Mucosa of rectum (tissue), 2 donors: Measurements from ENCODE around the gene DIPK2A.
A peak's percentile ranks its signal among the peaks of the same experiment; 100 is the strongest.

Experiments
- H3K27ac ChIP-seq, 2 donors: one replicate each; pipeline ENCODE4 v1.7.0; 2013; ENCODE audit warnings: inconsistent platforms in 2 of 2, low read depth in 2 of 2, low read length in 2 of 2
- H3K27me3 ChIP-seq, 2 donors: one replicate each; pipeline ENCODE4 v1.7.0; 2013; ENCODE audit warnings: low read length in 2 of 2; ENCODE audit not compliant: control insufficient read depth in 2 of 2, insufficient read depth in 2 of 2
- H3K36me3 ChIP-seq, 2 donors: one replicate each; pipeline ENCODE4 v1.7.0; 2013; ENCODE audit warnings: low read length in 2 of 2; ENCODE audit not compliant: control insufficient read depth in 2 of 2, insufficient read depth in 2 of 2
- H3K4me1 ChIP-seq, 2 donors: one replicate each; pipeline ENCODE4 v1.7.0; 2013; ENCODE audit warnings: low read length in 2 of 2, mild to moderate bottlenecking in 1 of 2; ENCODE audit not compliant: control insufficient read depth in 2 of 2, insufficient read depth in 2 of 2
- H3K4me3 ChIP-seq, 2 donors: one replicate each; pipeline ENCODE4 v1.7.0; 2013; ENCODE audit warnings: low read length in 2 of 2
- H3K9ac ChIP-seq, 2 donors: one replicate each; pipeline ENCODE4 v1.7.0; 2013; ENCODE audit warnings: low read length in 2 of 2, low read depth in 1 of 2, mild to moderate bottlenecking in 1 of 2
- H3K9me3 ChIP-seq, 2 donors: one replicate each; pipeline ENCODE4 v1.7.0; 2013; ENCODE audit warnings: low read length in 2 of 2; ENCODE audit not compliant: control insufficient read depth in 2 of 2
- donor health status: healthy.
- donor health status: Normal muscosa, but diverticular disease.

Gene DIPK2A

DNA sequence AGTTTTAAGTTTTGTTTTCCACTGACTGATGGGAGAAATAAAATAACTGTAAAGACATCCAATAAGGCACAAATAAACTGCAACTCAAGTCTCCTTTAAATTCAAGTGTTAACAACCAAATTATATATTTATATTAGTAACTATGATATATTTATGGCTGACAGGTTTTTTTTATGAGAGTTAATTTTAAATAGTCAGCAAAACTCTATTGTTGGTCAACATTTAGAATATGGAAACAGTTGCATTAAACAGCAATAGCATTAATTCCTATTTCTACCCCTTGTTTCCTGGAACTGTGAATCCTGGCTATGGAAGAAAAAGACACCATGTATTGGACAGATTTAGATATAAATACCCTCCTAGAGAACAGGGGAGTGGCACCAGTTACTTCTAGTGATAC lies 16.5 kb upstream of the DIPK2A start:
- no peaks in the 10 kb centered on the region for H3K36me3 ChIP-seq
- no peak overlapping the region for H3K4me3 ChIP-seq
- H3K9me3 ChIP-seq, result no peaks in the 10 kb centered on the region
- no peak overlapping the region for H3K27ac ChIP-seq
- H3K4me1 ChIP-seq, result no peaks in the 10 kb centered on the region
- H3K27me3 ChIP-seq, result no peaks in the 10 kb centered on the region
- H3K9ac ChIP-seq, result no peak overlapping the region

DNA sequence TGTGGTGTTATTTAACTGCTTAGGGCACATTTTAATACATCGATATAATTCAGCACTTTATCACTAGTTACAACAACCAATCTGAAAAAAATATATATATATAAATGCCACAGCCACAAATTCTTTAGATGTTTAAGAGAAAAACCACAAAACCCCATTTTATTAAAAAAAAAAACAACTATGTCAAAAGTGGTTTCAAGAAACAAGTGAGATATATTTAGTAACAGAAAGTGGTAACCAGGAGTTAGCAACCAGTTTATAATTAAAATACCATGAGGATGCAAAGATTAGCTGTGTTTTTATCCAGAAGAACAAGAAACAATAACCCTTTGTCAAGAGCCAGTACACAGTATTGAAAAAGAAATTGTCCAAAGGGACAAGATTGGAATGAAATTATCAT lies 14.8 kb upstream of the DIPK2A start:
- Histone ChIP-seq H3K27ac (no peak overlapping the region), H3K36me3 (no peaks in the 10 kb centered on the region), H3K9me3 (no peaks in the 10 kb centered on the region), H3K4me1 (no peaks in the 10 kb centered on the region), H3K27me3 (no peaks in the 10 kb centered on the region), H3K9ac (no peak overlapping the region), H3K4me3 (no peak overlapping the region)

DNA sequence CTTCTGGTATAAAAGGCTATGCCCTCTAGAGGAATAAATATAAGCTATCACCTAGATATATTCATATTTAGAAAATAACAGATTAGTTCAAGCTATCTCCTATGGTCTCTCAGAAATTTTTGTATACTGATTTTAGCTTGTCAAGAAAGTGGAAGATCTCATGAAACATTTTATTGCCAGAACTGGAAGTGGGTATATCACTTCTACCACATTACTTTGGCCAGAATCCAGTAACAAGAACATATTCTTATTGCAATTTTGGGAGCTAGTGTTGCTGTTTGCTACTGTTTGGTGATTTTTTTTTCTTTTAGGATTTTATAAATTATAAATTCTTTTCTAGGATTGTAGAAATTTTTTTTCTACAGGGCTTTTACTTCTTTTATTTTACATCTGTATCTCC lies 14.2 kb upstream of the DIPK2A start:
- Histone ChIP-seq H3K4me3 (no peak overlapping the region), H3K9ac (no peak overlapping the region), H3K27ac (no peak overlapping the region), H3K4me1 (no peaks in the 10 kb centered on the region), H3K27me3 (no peaks in the 10 kb centered on the region), H3K36me3 (no peaks in the 10 kb centered on the region), H3K9me3 (no peaks in the 10 kb centered on the region)

GRCh38 chr3:143958966-143959365 lies 12.7 kb upstream of the DIPK2A start:
- Histone ChIP-seq H3K9ac (no peak overlapping the region), H3K27me3 (no peaks in the 10 kb centered on the region), H3K4me3 (no peak overlapping the region), H3K4me1 (no peaks in the 10 kb centered on the region), H3K27ac (no peak overlapping the region), H3K36me3 (no peaks in the 10 kb centered on the region), H3K9me3 (no peaks in the 10 kb centered on the region)

GRCh38 chr3:143961342-143961741 lies 10.3 kb upstream of the DIPK2A start:
- H3K9ac ChIP-seq, result no peak overlapping the region
- H3K4me1 ChIP-seq, result no peaks in the 10 kb centered on the region
- no peaks in the 10 kb centered on the region for H3K9me3 ChIP-seq
- H3K36me3 ChIP-seq, result no peaks in the 10 kb centered on the region
- H3K27ac ChIP-seq, result no peak overlapping the region
- H3K4me3 ChIP-seq, result no peak overlapping the region
- H3K27me3 ChIP-seq, result no peaks in the 10 kb centered on the region

DNA sequence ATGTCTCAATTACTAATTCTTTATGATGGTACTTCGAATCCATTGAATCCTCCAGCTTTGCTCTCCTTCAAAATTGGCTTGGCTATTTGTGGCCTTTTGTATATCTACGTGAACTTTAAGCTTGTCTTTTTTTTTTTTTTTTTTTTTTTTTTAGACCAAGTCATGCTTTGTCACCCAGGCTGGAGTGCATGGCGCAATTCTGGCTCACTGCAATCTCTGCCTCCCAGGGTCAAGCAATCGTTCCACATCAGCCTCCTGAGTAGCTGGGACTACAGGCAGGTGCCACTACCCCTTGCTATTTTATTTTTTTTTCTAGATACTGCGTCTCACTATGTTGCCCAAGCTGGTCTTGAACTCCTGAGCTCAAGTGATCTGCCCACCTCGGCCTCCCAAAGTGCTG lies 7.7 kb upstream of the DIPK2A start:
- Histone ChIP-seq H3K9me3 (no peaks in the 10 kb centered on the region), H3K4me1 (no peaks in the 10 kb centered on the region), H3K9ac (no peak overlapping the region), H3K4me3 (no peak overlapping the region), H3K27me3 (no peaks in the 10 kb centered on the region), H3K36me3 (no peaks in the 10 kb centered on the region), H3K27ac (no peak overlapping the region)

DNA sequence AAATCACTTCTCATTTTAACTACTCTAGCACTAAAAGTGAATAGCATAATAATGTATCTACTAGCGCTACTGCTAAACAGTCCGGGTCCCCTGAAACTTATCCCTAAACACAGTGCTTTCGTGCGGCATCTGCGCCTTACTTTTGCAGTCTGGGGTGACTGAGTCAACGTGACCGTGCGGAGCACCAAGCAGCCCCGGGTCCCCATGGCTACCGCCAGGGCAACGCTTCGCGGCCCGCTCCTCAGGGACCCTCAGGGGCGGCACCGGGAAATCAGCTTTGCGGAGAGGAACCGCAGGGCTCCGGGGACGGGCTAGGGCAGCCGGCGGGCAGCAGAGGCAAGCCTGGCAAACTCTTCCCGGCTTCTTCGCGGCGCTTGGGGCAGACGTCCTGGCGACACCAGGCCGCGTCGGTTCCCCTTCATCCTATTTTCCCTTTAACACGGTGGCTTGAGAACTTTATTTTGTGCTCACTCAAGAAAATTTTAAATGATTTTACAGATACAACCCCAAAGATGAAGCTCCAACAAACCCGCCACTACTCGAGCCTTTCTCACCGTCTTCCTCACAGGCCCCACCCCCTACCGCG lies 757 bp upstream of the DIPK2A start:
- Histone ChIP-seq H3K4me3 (peak overlapping the region; percentile 94 to 100), H3K27me3 (no peaks in the 10 kb centered on the region), H3K36me3 (no peaks in the 10 kb centered on the region), H3K27ac (peak overlapping the region; percentile 99 to 100), H3K4me1 (peaks cover 5 to 7% of the 10 kb centered on the region in 2 donors), H3K9ac (peak overlapping the region; percentile 85 to 96), H3K9me3 (no peaks in the 10 kb centered on the region)

- Histone ChIP-seq H3K27me3 (no peaks in the 10 kb centered on the region), H3K9ac (peak overlapping the region; percentile 85 to 96), H3K9me3 (no peaks in the 10 kb centered on the region), H3K36me3 (no peaks in the 10 kb centered on the region), H3K27ac (peak overlapping the region; percentile 99 to 100), H3K4me3 (peak overlapping the region; percentile 94 to 100), H3K4me1 (peaks cover 5 to 7% of the 10 kb centered on the region in 2 donors)
Measured at GRCh38 chr3:143972155-143972504, 507 bp downstream of the DIPK2A start.

GRCh38 chr3:143972505-143973258 lies 1.1 kb downstream of the DIPK2A start:
- H3K9ac ChIP-seq, result peak overlapping the region; percentile 85 to 96
- H3K27me3 ChIP-seq, result no peaks in the 10 kb centered on the region
- peak overlapping the region; percentile 94 to 100 for H3K4me3 ChIP-seq
- no peaks in the 10 kb centered on the region for H3K36me3 ChIP-seq
- no peaks in the 10 kb centered on the region for H3K9me3 ChIP-seq
- peaks cover 5 to 7% of the 10 kb centered on the region in 2 donors for H3K4me1 ChIP-seq
- H3K27ac ChIP-seq, result peak overlapping the region; percentile 99 to 100

- Histone ChIP-seq H3K4me3 (peak overlapping the region; percentile 94 to 100), H3K9ac (peak overlapping the region; percentile 85 to 96), H3K27ac (peak overlapping the region; percentile 99 to 100), H3K4me1 (peaks cover 5 to 7% of the 10 kb centered on the region in 2 donors), H3K27me3 (no peaks in the 10 kb centered on the region), H3K36me3 (no peaks in the 10 kb centered on the region), H3K9me3 (no peaks in the 10 kb centered on the region)
Measured at GRCh38 chr3:143973259-143974021, 1.8 kb downstream of the DIPK2A start.
